OCI-LY1 (cell line): ENCODE measurements around the gene DUSP6.

Source experiments
- CTCF ChIP-seq: fragments of 200-600 bp; sonication (generic), shearing (Covaris generic); IDR thresholded peaks from 2 replicates; pipeline ENCODE4 v1.5.1; 2017; ENCODE audit warnings: mild to moderate bottlenecking, antibody characterized with exemption, low read length, moderate library complexity, mixed read lengths
- EZH2 ChIP-seq: fragments of 200-600 bp; sonication (generic), shearing (Covaris generic); IDR thresholded peaks from 2 replicates; pipeline ENCODE4 v1.8.0; 2017; ENCODE audit warnings: borderline replicate concordance, mixed run types, mild to moderate bottlenecking, antibody characterized with exemption, low read length, moderate library complexity, mixed read lengths

- no peak for TF ChIP-seq EZH2
- no peak for TF ChIP-seq CTCF
Measured at GRCh38 chr12:89334548-89335169, 17.6 kb downstream of the DUSP6 start.
